KBM-7 (cell line): ENCODE measurements around the gene EEF1AKMT3.
A peak's percentile ranks its signal among the peaks of the same experiment; 100 is the strongest.

Experiments used
- DNase-seq: peaks from one replicate; pipeline ENCODE4 v3.0.0-alpha.2; 2015
- in situ Hi-C: fragments of 300-500 bp; cut with MboI; formaldehyde crosslinking; loops from 2 replicates; pipeline ENCODE4 v1.14.3; 2020; ENCODE audit warnings: low sequenced_read_pairs, low pct_unique_long_range_greater_than_20kb, mixed read lengths

Gene EEF1AKMT3

DNA sequence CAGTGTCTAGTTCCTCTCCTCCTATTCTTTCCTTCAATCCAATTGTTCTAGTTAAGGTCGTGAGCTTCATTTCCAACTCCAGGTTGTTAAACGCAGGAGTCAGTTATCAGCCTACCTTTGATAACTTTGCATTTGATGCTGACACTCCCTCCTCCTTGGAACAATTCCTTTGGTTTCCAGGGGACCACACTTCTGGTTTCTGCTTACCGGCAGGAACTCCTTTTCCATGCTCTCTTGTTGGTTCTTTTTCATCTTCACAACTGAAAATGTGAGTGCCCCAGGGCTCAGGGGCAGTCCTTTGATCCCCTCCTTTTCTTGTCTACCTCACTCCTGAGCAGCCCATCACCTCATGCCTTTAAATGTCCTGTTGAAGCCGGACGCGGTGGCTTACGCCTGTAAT, 5.0 kb downstream of the EEF1AKMT3 start:
- in situ Hi-C loops = no loop called here
- DNase-seq = no peak

DNA sequence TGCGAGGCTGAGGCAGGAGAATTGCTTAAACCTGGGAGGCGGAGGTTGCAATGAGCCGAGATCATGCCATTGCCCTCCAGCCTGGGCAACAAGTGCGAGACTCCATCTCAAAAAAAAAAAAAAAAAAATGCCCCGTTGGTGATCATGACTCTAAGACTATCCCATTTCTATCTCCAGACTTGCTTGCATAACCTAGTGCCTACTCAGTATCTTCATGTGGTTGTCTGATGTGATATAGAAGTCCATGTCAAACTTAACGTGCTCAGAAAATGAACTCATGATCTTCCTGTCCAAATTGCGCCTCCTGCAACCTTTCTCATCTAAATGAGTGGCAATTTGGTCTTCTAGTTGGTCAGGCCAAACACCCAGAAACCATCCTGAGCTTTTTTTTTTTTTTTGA, 5.5 kb downstream of the EEF1AKMT3 start:
- DNase-seq = no peak
- in situ Hi-C loops = no loop called here

DNA sequence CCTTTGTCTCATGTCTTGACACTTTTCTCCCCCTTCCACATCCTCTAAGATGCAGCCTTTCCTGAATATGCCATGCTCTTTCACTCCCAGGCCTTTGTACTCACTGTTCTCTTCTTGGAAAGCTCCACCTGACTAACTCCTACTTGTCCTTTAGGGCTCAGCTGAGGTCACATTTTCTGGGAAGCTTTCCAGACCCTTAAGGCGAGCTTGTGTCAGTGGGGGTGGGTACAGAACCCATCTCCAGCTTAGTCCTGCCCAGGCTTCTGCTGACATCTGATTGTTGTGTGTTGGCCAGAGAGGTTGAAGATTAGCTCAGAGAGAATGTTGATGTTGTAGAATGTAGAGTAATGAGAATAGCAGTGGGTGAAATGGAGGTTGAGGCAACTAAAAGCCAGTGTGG, 7.3 kb downstream of the EEF1AKMT3 start:
- DNase-seq = no peak
- in situ Hi-C loops = no loop called here

DNA sequence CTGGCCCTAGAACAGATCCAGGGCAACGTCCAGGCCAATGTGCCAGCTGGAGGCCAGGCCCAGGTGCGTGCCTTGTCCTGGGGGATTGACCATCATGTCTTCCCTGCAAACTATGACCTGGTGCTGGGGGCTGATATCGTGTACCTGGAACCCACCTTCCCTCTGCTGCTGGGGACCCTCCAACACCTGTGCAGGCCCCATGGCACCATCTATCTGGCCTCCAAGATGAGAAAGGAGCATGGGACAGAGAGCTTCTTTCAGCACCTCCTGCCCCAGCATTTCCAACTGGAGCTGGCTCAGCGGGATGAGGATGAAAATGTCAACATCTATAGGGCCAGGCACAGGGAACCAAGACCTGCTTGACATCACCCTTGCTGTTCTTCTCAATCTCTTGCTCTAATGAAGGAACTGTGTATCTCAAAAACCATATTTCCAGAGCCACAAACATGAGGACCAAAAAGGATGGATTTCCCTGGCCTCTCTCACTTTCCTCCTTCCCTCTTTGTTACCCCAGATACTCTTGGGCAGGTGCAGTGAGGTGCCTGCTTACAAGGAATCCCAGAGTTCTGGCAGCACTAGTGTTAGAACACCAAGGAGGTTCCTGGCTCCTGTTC, 8.0 kb downstream of the EEF1AKMT3 start:
- no peak for DNase-seq
- in situ Hi-C loops = no loop called here

GRCh38 chr12:57781244-57781643, 8.8 kb downstream of the EEF1AKMT3 start:
- in situ Hi-C loops = no loop called here
- DNase-seq = peak; percentile 44

- in situ Hi-C loops = no loop called here
- DNase-seq = no peak
Measured at GRCh38 chr12:57781801-57782200, 9.4 kb downstream of the EEF1AKMT3 start.

DNA sequence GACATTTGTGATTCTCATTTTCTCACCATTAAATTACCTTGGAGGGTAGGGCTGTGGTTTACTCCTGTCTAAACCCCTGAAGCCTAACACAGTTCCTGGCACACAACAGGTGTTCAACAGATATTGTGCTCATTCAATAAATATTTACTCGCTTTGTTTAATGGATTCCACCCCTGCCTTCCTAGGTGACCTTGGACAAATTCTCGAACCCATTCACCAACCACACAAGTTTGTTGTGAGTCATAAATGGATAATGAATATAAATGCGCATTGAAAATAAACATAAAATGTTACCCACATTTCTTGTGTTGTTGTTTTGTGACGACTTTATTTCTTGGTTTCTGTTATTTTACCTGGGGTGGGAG, 9.8 kb downstream of the EEF1AKMT3 start:
- in situ Hi-C loops = no loop called here
- DNase-seq = no peak

DNA sequence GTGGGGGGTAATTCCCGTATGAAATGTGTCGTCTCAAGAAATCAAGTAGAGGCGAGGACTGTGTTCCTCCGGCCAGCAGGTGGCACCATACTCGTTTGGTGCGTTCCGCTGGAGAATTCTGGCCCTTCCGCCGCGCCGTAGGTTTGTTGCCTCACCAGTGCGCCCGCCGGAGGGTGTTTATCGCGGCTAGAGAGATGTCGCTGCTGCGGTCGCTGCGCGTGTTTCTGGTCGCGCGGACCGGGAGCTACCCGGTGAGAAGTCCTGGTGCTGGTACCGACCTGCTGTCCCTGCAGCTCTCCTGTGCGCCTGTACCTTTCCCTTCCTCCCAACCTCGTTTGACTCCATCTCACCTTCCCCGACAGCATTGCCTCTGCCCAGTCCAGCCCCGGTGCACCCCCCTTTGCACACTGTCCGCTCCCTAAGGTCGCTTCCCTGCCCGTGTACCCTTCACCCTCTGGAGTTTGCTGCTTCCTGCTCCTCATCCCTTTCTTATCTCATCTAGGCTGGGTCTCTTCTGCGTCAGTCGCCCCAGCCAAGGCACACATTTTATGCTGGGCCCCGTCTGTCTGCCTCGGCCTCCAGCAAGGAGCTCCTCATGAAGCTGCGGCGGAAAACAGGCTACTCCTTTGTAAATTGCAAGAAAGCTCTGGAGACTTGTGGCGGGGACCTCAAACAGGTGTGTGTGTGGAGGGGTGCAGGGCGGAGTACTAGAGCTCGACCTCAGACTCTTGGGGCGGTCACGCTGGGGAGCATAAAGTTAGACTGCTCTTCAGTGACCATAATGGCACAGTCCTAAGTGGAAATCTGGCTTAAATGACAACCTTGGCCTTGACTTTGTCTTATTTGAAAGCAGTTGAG, 10.4 kb downstream of the EEF1AKMT3 start, which contains the start of gene TSFM:
Gene TSFM (plus strand): TSS at position 180 of the 858 bp plus-strand sequence. CDS start 15 bp downstream, at position 195.
- peak; percentile 93 for DNase-seq
- in situ Hi-C loops = no loop called here

GRCh38 chr12:57783466-57783801, 11.0 kb downstream of the EEF1AKMT3 start:
- no peak for DNase-seq
- in situ Hi-C loops = no loop called here

- no peak for DNase-seq
- in situ Hi-C loops = no loop called here
Measured at GRCh38 chr12:57783861-57784260, 11.4 kb downstream of the EEF1AKMT3 start.

DNA sequence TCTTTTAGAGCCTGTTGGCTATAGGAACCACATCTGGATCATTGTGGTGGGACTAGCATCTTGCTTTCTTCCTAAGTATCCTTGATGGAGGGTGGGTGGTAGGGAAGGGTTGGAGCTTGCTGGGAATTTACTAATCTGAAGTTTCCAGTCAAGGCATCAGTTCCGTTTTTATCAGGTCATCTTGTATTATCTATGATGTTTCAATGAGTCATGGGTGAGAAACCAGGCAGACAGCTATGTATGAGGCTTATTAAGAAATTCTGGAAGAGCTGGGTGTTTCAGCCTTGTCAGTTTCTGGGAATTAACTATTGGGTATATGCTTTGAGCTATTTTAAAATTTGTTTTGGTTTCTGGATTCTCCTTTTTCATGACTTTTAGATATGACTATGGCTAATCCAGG, 21.5 kb downstream of the EEF1AKMT3 start:
- no peak for DNase-seq
- in situ Hi-C loops = no loop called here

DNA sequence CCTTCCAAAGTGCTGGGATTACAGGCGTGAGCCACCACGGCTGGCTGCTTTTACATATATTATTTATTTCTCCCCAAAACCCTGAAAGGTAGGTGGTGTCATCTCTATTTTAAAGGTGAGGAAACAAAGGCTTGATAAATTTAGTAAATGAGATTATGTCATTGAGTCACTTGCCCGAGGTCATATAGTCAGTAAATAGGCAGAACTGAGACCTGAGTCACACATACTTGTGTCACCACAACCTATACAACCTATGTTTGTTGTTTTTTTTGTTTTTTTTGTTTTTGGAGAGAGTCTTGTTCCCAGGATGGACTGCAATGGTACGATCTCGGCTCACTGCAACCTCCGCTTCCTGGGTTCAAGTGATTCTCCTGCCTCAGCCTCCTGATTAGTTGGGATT, 22.9 kb downstream of the EEF1AKMT3 start:
- in situ Hi-C loops = no loop called here
- DNase-seq = no peak

- DNase-seq = no peak
Measured at GRCh38 chr12:57796996-57797395, 24.6 kb downstream of the EEF1AKMT3 start.

DNA sequence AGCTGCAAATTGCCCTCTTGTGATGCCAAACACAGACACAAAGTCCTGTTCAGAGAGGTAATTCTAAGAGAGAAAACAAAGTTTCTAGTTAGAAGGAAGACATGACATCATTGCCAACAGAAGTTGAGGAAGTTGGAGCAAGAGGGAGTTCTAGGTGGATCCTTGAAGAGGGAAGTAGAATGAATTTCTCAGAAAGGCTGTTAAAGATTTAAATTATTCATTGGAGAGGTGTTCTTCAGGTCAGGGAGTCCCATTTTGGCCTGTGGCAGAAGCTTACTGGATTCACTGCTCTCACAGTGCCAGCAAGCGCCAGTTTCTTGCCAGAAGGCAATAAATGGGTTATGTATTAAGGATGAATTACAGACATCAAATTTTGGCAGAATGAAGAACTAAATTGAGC, 25.5 kb downstream of the EEF1AKMT3 start:
- in situ Hi-C loops = no loop called here
- peak; percentile 60 for DNase-seq

More at GRCh38 chr12:57796996-57797395, 24.6 kb downstream of the EEF1AKMT3 start:
- in situ Hi-C loops = no loop called here

DNA sequence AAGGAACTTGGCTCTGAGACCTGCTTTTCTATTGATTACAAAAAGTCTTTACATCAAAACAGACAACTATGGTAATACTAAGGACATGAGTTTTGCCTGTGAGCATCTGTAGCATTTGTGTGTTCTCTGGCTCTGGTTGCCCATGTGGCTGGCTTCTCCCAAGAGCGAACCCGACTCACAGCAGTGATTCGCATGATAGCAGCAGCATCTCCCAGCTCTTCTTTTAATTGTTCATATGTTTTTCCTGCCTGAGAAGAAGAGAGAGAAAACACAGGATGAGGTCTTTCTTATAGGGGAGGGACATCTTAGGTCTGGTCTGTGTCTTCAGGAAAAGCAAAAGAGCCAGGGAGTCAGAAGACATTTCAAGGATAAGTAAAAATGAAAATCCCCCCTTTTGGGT, 28.6 kb downstream of the EEF1AKMT3 start:
- DNase-seq = no peak
- in situ Hi-C loops = no loop called here

DNA sequence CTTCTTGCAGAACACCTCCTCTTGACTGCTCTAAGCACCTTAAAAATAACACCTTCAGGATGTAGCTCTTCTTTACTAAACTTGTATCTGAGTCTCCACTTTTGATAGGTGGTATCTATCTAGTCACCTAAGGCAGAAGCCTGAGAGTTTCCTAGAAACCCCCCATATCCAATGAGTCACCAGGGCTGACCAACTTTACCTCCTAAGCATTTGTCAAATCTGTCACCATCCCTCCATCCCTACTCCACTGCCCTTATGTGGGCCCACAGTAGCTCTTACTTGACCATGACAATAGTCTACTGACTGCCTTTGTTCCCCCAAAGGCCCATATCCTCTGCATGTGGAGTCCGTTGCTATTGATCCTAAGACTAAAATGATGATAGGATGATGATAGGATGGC, 30.2 kb downstream of the EEF1AKMT3 start:
- in situ Hi-C loops = no loop called here
- no peak for DNase-seq

DNA sequence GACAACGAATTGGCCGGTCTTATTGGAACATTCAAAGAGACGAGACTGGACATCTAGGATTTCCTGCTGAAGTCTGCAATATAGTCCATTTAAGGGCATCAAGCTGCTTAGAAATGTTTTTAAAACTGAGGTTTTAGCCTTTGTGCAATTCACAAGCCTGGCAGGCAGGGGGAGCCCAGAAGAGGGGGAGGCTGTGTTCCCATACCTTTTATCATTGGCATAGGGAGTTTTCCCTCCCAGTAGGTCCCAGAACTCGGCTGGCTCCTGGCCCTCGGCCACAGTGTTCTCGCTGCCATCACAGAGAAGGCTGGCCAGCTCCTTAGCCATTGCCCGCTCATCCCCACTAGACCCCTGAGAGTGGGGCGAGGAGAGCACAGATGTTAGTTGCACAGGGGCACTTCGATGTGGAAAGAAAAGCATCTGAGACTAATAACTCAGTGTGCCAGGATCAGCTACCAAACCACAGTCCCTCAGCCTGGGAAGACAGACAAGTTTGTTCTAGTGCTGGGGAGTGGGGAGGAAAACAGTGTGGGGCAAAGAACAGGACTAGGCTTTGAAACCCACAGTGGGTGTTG, 31.0 kb downstream of the EEF1AKMT3 start:
- in situ Hi-C loops = no loop called here
- DNase-seq = peak; percentile 41

- no peak for DNase-seq
- in situ Hi-C loops = no loop called here
Measured at GRCh38 chr12:57806677-57807076, 34.3 kb downstream of the EEF1AKMT3 start.

DNA sequence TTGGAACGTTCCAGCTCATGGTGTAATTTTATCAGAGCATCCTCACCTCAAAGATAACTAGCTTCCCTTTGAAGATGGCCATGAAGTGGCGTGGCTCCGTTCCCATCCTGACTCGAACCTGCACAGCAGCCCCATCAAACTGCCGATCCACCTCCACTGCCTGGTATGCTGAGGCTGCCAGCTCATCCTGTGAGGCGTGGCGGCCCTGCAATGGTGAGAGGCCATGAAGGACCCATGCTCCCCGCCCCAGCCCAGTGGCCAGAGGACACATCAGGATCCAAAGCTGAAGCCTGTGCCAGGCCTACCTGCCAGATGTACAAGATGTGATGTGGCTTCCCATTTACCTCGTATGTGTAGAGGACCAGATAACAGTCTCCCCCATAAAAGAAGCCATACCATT, 34.9 kb downstream of the EEF1AKMT3 start:
- in situ Hi-C loops = no loop called here
- DNase-seq = no peak

- in situ Hi-C loops = no loop called here
- no peak for DNase-seq
Measured at GRCh38 chr12:57808351-57808750, 35.9 kb downstream of the EEF1AKMT3 start.
